GM18867 (cell line): ENCODE measurements around the gene SEL1L2.

Source experiments
- ATAC-seq: cut with Tn5 transposase; IDR thresholded peaks from one replicate; pipeline ENCODE4 v1.9.1; 2021; ENCODE audit warnings: mild to moderate bottlenecking, moderate library complexity; ENCODE audit not compliant: unreplicated experiment

The SEL1L2 gene

DNA sequence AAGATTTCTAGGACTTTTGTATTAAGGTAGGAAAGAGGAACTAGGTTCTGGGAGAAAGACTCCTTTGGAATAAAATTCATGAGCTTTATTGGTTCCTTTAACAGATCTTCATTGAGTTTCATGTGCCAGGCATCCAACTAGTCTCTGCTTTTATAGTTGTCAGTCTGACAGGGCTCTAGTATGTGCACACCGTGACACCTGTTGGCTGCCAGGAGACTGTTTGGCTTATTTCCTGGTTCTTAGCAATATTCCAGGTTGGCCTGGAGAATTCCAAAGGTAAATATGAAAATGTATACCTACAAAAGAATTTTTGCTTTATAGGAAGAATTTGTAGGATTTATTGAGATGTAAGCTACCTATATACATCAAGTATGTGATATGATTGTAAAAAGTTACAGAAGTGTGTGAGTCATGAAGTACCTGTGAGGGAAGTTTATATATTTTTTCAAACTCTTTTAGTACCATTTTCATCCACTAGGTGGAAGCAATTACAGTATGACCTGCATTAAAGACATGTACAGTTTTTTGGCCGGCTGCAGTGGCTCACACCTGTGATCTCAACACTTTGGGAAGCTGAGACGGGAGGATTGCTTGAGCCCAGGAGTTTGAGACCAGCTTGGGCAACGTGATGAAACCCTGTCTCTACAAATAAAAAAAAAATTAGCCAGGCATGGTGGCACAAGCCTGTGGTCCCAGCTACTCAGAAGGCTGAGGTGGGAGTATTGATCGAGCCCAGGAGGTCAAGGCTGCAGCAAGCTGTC is 170.3 kb downstream of the SEL1L2 start:
- ATAC-seq = peak; percentile 89

DNA sequence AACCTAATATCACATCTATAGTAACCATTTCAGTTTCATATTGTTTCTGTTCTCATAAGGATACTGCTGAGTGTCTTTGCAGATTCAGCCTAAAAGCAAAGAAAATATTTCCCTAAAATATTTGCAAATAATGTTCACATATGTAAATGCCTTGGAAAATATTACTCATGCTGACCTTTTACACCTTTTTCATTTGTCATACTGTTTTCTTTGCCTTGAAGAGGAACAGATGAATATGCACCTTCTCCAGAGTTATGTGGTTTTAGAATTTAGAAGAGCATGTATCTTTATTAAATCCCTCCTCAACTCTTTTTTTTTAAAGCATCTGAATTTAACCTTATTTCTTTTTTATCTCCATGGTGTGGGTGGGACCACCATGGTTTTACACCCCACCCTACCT is 173.1 kb downstream of the SEL1L2 start:
- ATAC-seq = no peak

DNA sequence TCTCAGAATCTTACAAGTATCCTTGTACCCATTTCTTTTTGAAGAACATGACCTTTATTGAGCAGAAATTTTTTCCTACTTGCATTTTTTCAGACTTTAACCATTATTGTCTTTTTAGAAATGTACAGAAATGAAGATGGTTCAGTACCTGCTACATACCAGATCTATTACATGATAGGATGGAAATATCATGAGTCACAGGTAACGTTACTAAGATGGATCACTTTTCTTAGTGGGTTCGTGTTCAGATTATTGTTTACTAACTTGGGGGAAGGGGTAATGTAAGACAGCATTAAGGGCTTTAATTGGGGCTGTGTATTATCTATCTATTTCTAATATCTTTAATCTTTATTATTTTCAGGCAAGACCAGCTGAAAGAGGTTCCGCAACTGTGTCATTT is 173.7 kb downstream of the SEL1L2 start:
- no peak for ATAC-seq

DNA sequence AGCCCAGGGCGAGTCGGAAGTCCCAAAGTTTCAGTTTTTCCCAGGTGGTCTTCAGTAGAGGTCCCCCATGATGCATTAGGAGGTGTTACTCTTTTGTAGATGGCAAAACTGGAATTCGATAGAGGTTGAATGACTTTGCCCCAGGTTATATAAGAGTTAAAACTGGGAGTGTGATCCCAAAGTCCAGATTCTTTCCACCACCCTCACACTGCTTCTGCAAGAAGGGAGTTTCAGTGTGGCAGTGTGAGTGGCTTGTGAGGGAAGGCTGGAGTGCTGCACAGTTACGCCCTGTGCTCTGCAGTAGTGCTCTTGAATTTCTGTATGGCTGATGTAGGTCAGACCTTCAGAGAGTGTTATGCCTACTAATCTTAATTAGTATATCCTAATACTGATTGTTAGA is 175.7 kb downstream of the SEL1L2 start:
- no peak for ATAC-seq

DNA sequence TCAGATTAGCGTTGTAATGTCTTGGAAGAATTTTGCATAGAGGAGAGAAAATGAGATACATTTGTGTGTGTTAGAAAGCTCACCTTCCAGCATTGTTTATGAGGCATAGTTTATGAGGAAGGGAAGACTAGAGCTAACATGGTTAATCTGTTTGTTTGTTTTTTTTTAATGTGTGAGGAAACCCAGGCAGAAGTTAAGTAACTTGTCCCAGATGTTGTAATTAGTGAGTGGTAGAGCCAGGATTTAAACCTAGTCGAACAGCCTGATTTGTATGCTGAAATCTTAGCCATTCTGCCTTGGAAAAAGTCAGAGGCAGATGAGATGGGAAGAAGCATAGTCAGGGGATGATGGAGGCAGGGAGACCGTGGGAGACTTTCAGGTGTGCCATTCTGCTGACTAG is 176.5 kb downstream of the SEL1L2 start:
- no peak for ATAC-seq

DNA sequence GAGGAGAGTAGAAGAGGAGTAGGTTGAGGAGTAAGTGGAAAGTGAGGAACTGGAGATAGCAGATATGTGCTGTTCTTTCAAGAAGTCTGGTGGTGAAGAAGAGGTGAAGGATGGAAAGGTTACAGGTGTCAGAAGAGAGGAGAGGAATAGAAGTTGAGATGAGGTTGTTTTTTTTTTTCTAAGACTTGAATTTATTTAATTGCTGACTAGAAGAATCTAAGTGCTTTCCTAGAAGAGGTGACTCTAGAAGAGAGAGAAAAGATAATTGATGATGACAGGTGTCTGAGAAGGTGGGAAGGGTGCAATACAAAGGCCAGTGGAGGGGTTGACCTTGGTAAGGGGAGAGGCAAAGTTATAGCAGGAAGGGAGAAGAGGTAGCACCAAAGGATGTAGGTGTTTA is 180.0 kb downstream of the SEL1L2 start:
- ATAC-seq = no peak

DNA sequence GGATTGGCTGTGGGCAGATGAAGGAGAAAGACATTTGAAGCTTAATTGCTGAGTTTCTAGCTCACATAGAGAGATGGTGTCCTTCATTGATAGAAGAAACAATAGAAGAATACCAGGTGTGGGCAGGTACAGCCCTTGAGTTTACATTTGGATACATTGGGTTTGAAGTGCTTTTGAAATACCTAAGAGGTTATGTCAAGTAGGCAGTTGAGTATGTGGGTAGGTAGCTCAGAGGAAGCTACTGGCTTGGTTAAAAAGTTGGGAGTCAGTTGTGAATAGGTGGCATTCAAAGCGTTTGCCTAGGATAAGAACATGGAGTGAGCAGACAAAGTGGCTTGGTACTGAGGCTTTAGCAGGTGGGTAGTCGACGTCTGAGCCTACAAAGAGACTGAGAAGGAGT is 180.6 kb downstream of the SEL1L2 start:
- no peak for ATAC-seq

DNA sequence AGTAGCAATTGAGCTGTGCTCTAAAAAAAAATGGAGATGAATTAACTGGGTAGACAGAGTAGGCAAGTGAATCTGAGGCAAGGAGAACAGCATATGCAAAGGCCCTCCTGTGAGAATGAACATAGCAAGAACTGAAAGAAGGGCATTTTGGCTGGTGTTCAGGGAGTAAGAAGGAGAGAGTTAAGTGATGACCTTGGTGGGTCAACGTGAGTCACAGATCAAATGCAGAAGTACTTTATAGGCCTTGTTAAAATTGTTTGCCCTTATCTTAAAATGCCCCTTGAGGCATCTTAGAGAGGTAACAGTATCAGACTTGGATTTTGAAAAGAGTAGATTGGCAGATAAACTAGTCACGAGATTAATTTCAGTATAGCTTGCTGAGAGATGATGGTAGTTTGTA is 181.0 kb downstream of the SEL1L2 start:
- no peak for ATAC-seq

DNA sequence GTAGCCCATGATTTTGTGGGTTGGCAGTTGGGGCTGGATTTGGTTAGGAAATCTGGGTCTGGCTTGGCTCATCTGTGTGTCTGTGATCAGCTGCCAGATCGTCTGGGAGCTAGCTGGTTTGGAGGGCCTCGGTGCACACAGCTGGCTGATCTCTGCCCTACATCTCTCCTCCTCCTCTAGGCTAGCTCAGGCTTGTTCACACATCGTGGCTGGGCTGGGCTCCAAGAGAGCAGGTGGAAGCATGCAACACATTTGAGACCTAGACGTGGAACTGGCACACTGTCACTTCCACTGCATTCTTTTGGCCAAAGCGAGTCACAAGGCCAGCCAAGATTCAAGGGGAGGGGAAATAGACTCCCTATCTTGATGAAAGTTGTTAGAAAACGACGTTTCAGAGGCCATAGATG is 189.7 kb downstream of the SEL1L2 start:
- ATAC-seq = no peak

DNA sequence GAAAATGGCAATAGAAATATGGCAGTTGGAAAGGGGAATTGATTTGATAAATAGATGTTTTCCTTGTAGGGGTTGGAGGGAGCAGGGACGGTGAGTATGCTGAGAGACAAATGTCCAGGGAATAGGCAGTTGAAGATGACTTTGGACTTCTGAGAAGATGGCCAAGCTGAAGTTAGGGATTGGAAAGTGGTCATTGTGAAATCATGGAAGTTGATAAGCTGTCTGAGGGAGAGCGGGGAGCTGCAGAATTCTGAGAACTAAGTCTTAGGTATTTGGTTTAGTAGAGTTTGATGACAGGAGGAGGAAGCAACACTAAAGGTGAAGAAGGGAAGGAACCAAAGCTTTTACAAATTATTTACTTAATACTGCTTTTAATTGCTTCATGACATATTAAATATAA is 190.4 kb downstream of the SEL1L2 start:
- no peak for ATAC-seq
